Stimulated activated CD8-positive, alpha-beta memory T cell treated with anti-CD3 and anti-CD28 coated beads, Interleukin-12 subunit alpha, Interleukin-12 subunit beta, amount 100 ng/mL, for 24 hours (primary cell): ENCODE measurements around the gene TGIF1.
"Not testable (repeated sequence)": the region's sequence is repeated elsewhere in the genome, so short reads cannot be mapped to it uniquely, and the experiment has no call there.

Experiments
- DNase-seq: peaks from one replicate; pipeline ENCODE4 v3.0.0-alpha.2; 2020; ENCODE audit errors: extremely low read depth

Gene TGIF1

GRCh38 chr18:3450012-3450798, at the start of gene TGIF1:
Gene TGIF1 (plus strand): TSS chr18:3450172. CDS start chr18:3450490, 318 bp downstream.
- DNase-seq: peak; percentile 11

- DNase-seq: no peak
These were observed 49.2 kb upstream of the TGIF1 start for GRCh38 chr18:3400567-3401296.

- no peak for DNase-seq
These were observed 48.0 kb upstream of the TGIF1 start for GRCh38 chr18:3401669-3402620.

GRCh38 chr18:3402982-3403451, 47.0 kb upstream of the TGIF1 start:
- no peak for DNase-seq

GRCh38 chr18:3405713-3406112, 44.3 kb upstream of the TGIF1 start:
- no peak for DNase-seq

GRCh38 chr18:3408107-3408506, 41.9 kb upstream of the TGIF1 start:
- DNase-seq: no peak

GRCh38 chr18:3409811-3410210, 40.2 kb upstream of the TGIF1 start:
- DNase-seq: no peak

GRCh38 chr18:3410273-3410672, 39.7 kb upstream of the TGIF1 start:
- DNase-seq: no peak

- DNase-seq: not testable (repeated sequence)
These were observed 39.1 kb upstream of the TGIF1 start for GRCh38 chr18:3410876-3411275.

- DNase-seq: no peak
These were observed 38.6 kb upstream of the TGIF1 start for GRCh38 chr18:3411327-3411726.

GRCh38 chr18:3411854-3412268, 38.1 kb upstream of the TGIF1 start:
- DNase-seq: no peak

- peak; percentile 5 for DNase-seq
These were observed 37.4 kb upstream of the TGIF1 start for GRCh38 chr18:3412528-3412927.

GRCh38 chr18:3415110-3415509, 34.9 kb upstream of the TGIF1 start:
- no peak for DNase-seq

GRCh38 chr18:3418083-3418482, 31.9 kb upstream of the TGIF1 start:
- no peak for DNase-seq

GRCh38 chr18:3420919-3421279, 29.1 kb upstream of the TGIF1 start:
- DNase-seq: no peak

- no peak for DNase-seq
These were observed 27.1 kb upstream of the TGIF1 start for GRCh38 chr18:3422905-3423304.

GRCh38 chr18:3424280-3424890, 25.6 kb upstream of the TGIF1 start:
- DNase-seq: no peak

- DNase-seq: no peak
These were observed 24.9 kb upstream of the TGIF1 start for GRCh38 chr18:3425030-3425429.

- no peak for DNase-seq
These were observed 24.5 kb upstream of the TGIF1 start for GRCh38 chr18:3425446-3425845.

GRCh38 chr18:3426074-3426473, 23.9 kb upstream of the TGIF1 start:
- DNase-seq: no peak

- DNase-seq: no peak
These were observed 22.0 kb upstream of the TGIF1 start for GRCh38 chr18:3427944-3428343.

GRCh38 chr18:3429121-3429520, 20.9 kb upstream of the TGIF1 start:
- no peak for DNase-seq
